Stimulated activated CD4-positive, alpha-beta T cell treated with anti-CD3 and anti-CD28 coated beads, TNF-alpha, amount 100 ng/mL, for 4 hours (primary cell): Measurements from ENCODE around the gene IQCH.

Experiments used
- DNase-seq, 3 experiments: peaks; one replicate each; pipeline ENCODE4 v3.0.0-alpha.2; 2020; ENCODE audit warnings: low read depth in 3 of 3

The IQCH gene

GRCh38 chr15:67254238-67255175 is at the start of gene IQCH, which contains the start of gene AAGAB:
Gene IQCH, plus strand, starts transcription at chr15:67254786. Its CDS starts 111 bp downstream, at chr15:67254897.
Gene AAGAB, minus strand, starts transcription at chr15:67254661. Its CDS starts 30 bp downstream, at chr15:67254631.
- DNase-seq, result peak; percentile 90 to 95 (median 94)

- no peak for DNase-seq
Measured at GRCh38 chr15:67207555-67208207, 46.9 kb upstream of the IQCH start.

GRCh38 chr15:67208396-67208795 is 46.2 kb upstream of the IQCH start:
- DNase-seq, result no peak

- DNase-seq, result no peak
Measured at GRCh38 chr15:67210555-67211168, 43.9 kb upstream of the IQCH start.

- no peak for DNase-seq
Measured at GRCh38 chr15:67212684-67213367, 41.8 kb upstream of the IQCH start.

- DNase-seq, result no peak
Measured at GRCh38 chr15:67215102-67215501, 39.5 kb upstream of the IQCH start.

- DNase-seq, result no peak
Measured at GRCh38 chr15:67216859-67217258, 37.7 kb upstream of the IQCH start.

- DNase-seq, result no peak
Measured at GRCh38 chr15:67218428-67218827, 36.2 kb upstream of the IQCH start.

- DNase-seq, result no peak
Measured at GRCh38 chr15:67219288-67219687, 35.3 kb upstream of the IQCH start.

- no peak for DNase-seq
Measured at GRCh38 chr15:67224889-67225288, 29.7 kb upstream of the IQCH start.

GRCh38 chr15:67225336-67225735 is 29.2 kb upstream of the IQCH start:
- DNase-seq, result no peak

- no peak for DNase-seq
Measured at GRCh38 chr15:67227431-67227830, 27.2 kb upstream of the IQCH start.

- no peak for DNase-seq
Measured at GRCh38 chr15:67227846-67228245, 26.7 kb upstream of the IQCH start.

- DNase-seq, result no peak
Measured at GRCh38 chr15:67228286-67228685, 26.3 kb upstream of the IQCH start.

- DNase-seq, result no peak
Measured at GRCh38 chr15:67230504-67230903, 24.1 kb upstream of the IQCH start.

- DNase-seq, result no peak
Measured at GRCh38 chr15:67232591-67232990, 22.0 kb upstream of the IQCH start.

- no peak for DNase-seq
Measured at GRCh38 chr15:67240235-67241131, 14.1 kb upstream of the IQCH start.

GRCh38 chr15:67241132-67241855 is 13.3 kb upstream of the IQCH start:
- no peak for DNase-seq

- DNase-seq, result no peak
Measured at GRCh38 chr15:67242708-67243111, 11.9 kb upstream of the IQCH start.

GRCh38 chr15:67244971-67245478 is 9.6 kb upstream of the IQCH start:
- no peak for DNase-seq
